Psoas muscle (tissue), 8 donors: ENCODE measurements around the gene DCC. TPM values are rescaled to one million over a fixed set of nuclear protein-coding genes. Genes with fewer than 3 reads are reported as not detected.

Experiments used
- ATAC-seq, 4 donors: fragments of 200-7000 bp; cut with Tn5 transposase; one replicate each; pipeline ENCODE4 v1.9.1; 2020; ENCODE audit warnings: moderate library complexity in 3 of 4, mild to moderate bottlenecking in 2 of 4
- DNase-seq, 2 donors: peaks; one replicate each; pipeline ENCODE4 v3.0.0-alpha.2; 2020
- H3K27ac ChIP-seq: fragments of 200-600 bp; one replicate; pipeline ENCODE4 v1.8.0; 2022
- H3K27me3 ChIP-seq, 3 donors: fragments of 200-600 bp in 1 of 3; one replicate each; pipeline versions ENCODE4 v1.6.1 to v1.8.0; 2013 to 2022; ENCODE audit warnings: low read length in 2 of 3, mild to moderate bottlenecking in 2 of 3, moderate library complexity in 1 of 3; ENCODE audit not compliant: insufficient read depth in 3 of 3
- H3K36me3 ChIP-seq, 2 donors: fragments of 200-600 bp in 1 of 2; one replicate each; pipeline versions ENCODE4 v1.6.1 to v1.8.0; 2013 to 2022; ENCODE audit warnings: low read depth in 1 of 2, mild to moderate bottlenecking in 1 of 2, moderate library complexity in 1 of 2; ENCODE audit not compliant: insufficient read depth in 1 of 2
- H3K4me1 ChIP-seq: fragments of 200-600 bp; one replicate; pipeline ENCODE4 v1.8.0; 2022
- H3K4me3 ChIP-seq: fragments of 200-600 bp; one replicate; pipeline ENCODE4 v1.8.0; 2022; ENCODE audit warnings: mild to moderate bottlenecking
- H3K9me3 ChIP-seq: fragments of 200-600 bp; one replicate; pipeline ENCODE4 v1.8.0; 2022
- CTCF ChIP-seq: fragments of 200-600 bp; IDR thresholded peaks from one replicate; pipeline ENCODE4 v1.8.0; 2022; ENCODE audit warnings: antibody characterized with exemption
- WGBS, 3 donors: extraction: QIAGEN DNeasy Blood & Tissue Kit; methylation state at CpG; one replicate each; pipeline versions ENCODE4 v1.1.6 to v1.1.7; 2013; 5-methylcytosine and 5-hydroxymethylcytosine counted together
- intact Hi-C, 2 donors: fragments of 100-400 bp; cut with DNase I; formaldehyde crosslinking; loops; one replicate each; pipeline versions ENCODE4 v1.11.0 to v1.14.2; 2022
- polyA plus RNA-seq, 3 donors: library from polyadenylated mRNA; stranded (reverse); fragments of 200-250 nt; gene quantifications; one replicate each; pipeline ENCODE4 v1.2.3, GENCODE V29; 2013
- total RNA-seq, 4 donors: library from RNA; stranded (reverse); fragmentation: NEBNext Ultra II Directional in 2 of 4; extraction: Animal tissue kit (Norgen Biotek cat#: 25700) in 2 of 4; gene quantifications; one replicate each; pipeline versions ENCODE4 v1.2.1 to v1.2.4, GENCODE V29; 2021 to 2023
- donor health status: healthy with polysubstance abuse.
- donor health status: DM: no; HTN: no; CAD: no; lungs with moderate emphysema.
- donor health status: Bipolar disorder and iron deficiency.
- donor health status: healthy.
- donor health status: DM: yes; HTN: yes; CAD: no.
- donor health status: DM: no; HTN: no; CAD: no.
- donor health status: DM: no; HTN: no; CAD: no.
- donor health status: DM: yes; HTN: yes; CAD: no.

Gene DCC
- total and polyA plus RNA-seq, 7 donors: 0.01 to 0.02 TPM; not detected in 5

GRCh38 chr18:52391810-52392559, 52.0 kb downstream of the DCC start:
- no peak for TF ChIP-seq CTCF
- Histone ChIP-seq H3K9me3 (no peaks in the 10 kb centered on the region), H3K4me1 (no peaks in the 10 kb centered on the region), H3K27ac (no peak overlapping the region), H3K27me3 (no peaks in the 10 kb centered on the region), H3K4me3 (no peak overlapping the region), H3K36me3 (no peaks in the 10 kb centered on the region)
- ATAC-seq (no peak), DNase-seq (no peak)
- intact Hi-C loops: no loop called here
- WGBS, 3 donors: 77 to 82% (median 82%) methylated on average over 9 of the region's 9 CpGs

GRCh38 chr18:52394602-52395001, 54.6 kb downstream of the DCC start:
- no peak overlapping the region for H3K27ac ChIP-seq
- WGBS, 3 donors: 65 to 72% (median 71%) methylated on average over 2 of the region's 2 CpGs
- no peaks in the 10 kb centered on the region for H3K27me3 ChIP-seq
- no peaks in the 10 kb centered on the region for H3K36me3 ChIP-seq
- no peak overlapping the region for H3K4me3 ChIP-seq
- no peaks in the 10 kb centered on the region for H3K9me3 ChIP-seq
- H3K4me1 ChIP-seq: no peaks in the 10 kb centered on the region
- intact Hi-C loops: no loop called here
- ATAC-seq (no peak), DNase-seq (no peak)
- no peak for TF ChIP-seq CTCF

GRCh38 chr18:52395146-52395852, 55.3 kb downstream of the DCC start:
- WGBS, 3 donors: 56 to 64% (median 60%) methylated on average over 5 of the region's 5 CpGs
- H3K4me1 ChIP-seq: no peaks in the 10 kb centered on the region
- H3K27me3 ChIP-seq: no peaks in the 10 kb centered on the region
- H3K36me3 ChIP-seq: no peaks in the 10 kb centered on the region
- intact Hi-C loops: no loop called here
- no peaks in the 10 kb centered on the region for H3K9me3 ChIP-seq
- H3K27ac ChIP-seq: no peak overlapping the region
- no peak for TF ChIP-seq CTCF
- ATAC-seq (no peak), DNase-seq (no peak)
- no peak overlapping the region for H3K4me3 ChIP-seq

- intact Hi-C loops: no loop called here
- TF ChIP-seq CTCF: no peak
- H3K27me3 ChIP-seq: no peaks in the 10 kb centered on the region
- H3K4me3 ChIP-seq: no peak overlapping the region
- H3K27ac ChIP-seq: no peak overlapping the region
- no peaks in the 10 kb centered on the region for H3K4me1 ChIP-seq
- WGBS, 3 donors: 89 to 93% (median 92%) methylated on average over 1 of the region's 1 CpG
- H3K9me3 ChIP-seq: no peaks in the 10 kb centered on the region
- H3K36me3 ChIP-seq: no peaks in the 10 kb centered on the region
- ATAC-seq (no peak), DNase-seq (no peak)
These were observed 61.2 kb downstream of the DCC start for GRCh38 chr18:52401236-52401635.
